CD14-positive monocyte (primary cell): Measurements from ENCODE around the gene SGMS1. TPM values are rescaled to one million over a fixed set of nuclear protein-coding genes. Genes with fewer than 3 reads are reported as not detected.

ENCODE experiments used
- DNase-seq, 3 donors: peaks; one replicate each; pipeline ENCODE4 v3.0.0-alpha.2; 2011 to 2022
- H2AFZ ChIP-seq: 2 replicates; pipeline ENCODE4 v1.6.0; 2012; ENCODE audit warnings: mild to moderate bottlenecking, low read depth, low read length, inconsistent platforms; ENCODE audit not compliant: insufficient read depth, poor library complexity, severe bottlenecking
- H3K27ac ChIP-seq, 2 donors: 1 replicate in 1 of 2; 2 replicates in 1 of 2; pipeline ENCODE4 v1.5.1; 2012 to 2013; ENCODE audit warnings: low read length in 2 of 2, control low read depth in 1 of 2, inconsistent platforms in 1 of 2, low read depth in 1 of 2, mild to moderate bottlenecking in 1 of 2
- H3K27me3 ChIP-seq, 2 donors: one replicate each; pipeline versions ENCODE4 v1.6.0 to v1.6.1; 2011 to 2013; ENCODE audit warnings: low read length in 2 of 2; ENCODE audit not compliant: control insufficient read depth in 2 of 2, insufficient read depth in 2 of 2
- H3K36me3 ChIP-seq, 2 donors: replicated peaks in 1 of 2; 1 replicate in 1 of 2; 2 replicates in 1 of 2; pipeline versions ENCODE4 v1.5.1 to v1.6.1; 2012 to 2013; ENCODE audit warnings: low read length in 2 of 2, control low read depth in 1 of 2, inconsistent platforms in 1 of 2, mild to moderate bottlenecking in 1 of 2; ENCODE audit not compliant: insufficient read depth in 2 of 2, control insufficient read depth in 1 of 2
- H3K4me1 ChIP-seq, 2 donors: 1 replicate in 1 of 2; 2 replicates in 1 of 2; pipeline versions ENCODE4 v1.5.1 to v1.6.1; 2012 to 2013; ENCODE audit warnings: low read length in 2 of 2, control low read depth in 1 of 2, inconsistent platforms in 1 of 2, mild to moderate bottlenecking in 1 of 2, moderate library complexity in 1 of 2; ENCODE audit not compliant: insufficient read depth in 2 of 2, control insufficient read depth in 1 of 2
- H3K4me2 ChIP-seq: replicated peaks from 2 replicates; pipeline ENCODE3; 2012; ENCODE audit warnings: low read length, moderate library complexity, mild to moderate bottlenecking; ENCODE audit not compliant: poor library complexity, severe bottlenecking; ENCODE audit errors: extremely low read depth
- H3K4me3 ChIP-seq, 3 experiments: fragments of 200-600 bp in 1 of 3; sonication (generic) in 1 of 3; replicated peaks in 1 of 3; 1 replicate in 2 of 3; 2 replicates in 1 of 3; pipeline ENCODE4 v1.5.1; 2011 to 2013; ENCODE audit warnings: low read length in 3 of 3, mild to moderate bottlenecking in 3 of 3, control low read depth in 2 of 3, low read depth in 2 of 3, inconsistent platforms in 1 of 3, moderate library complexity in 1 of 3
- H3K79me2 ChIP-seq: 2 replicates; pipeline ENCODE4 v1.6.0; 2012; ENCODE audit warnings: mild to moderate bottlenecking, control low read depth, inconsistent platforms, low read length, moderate library complexity; ENCODE audit not compliant: insufficient read depth
- H3K9ac ChIP-seq: 2 replicates; pipeline ENCODE4 v1.6.0; 2017; ENCODE audit warnings: low read length, mild to moderate bottlenecking; ENCODE audit not compliant: insufficient read depth, poor library complexity, severe bottlenecking
- H3K9me3 ChIP-seq, 2 donors: replicated peaks in 1 of 2; 1 replicate in 1 of 2; 2 replicates in 1 of 2; pipeline versions ENCODE4 v1.5.1 to v1.6.1; 2012 to 2013; ENCODE audit warnings: low read length in 2 of 2, control low read depth in 1 of 2; ENCODE audit not compliant: control insufficient read depth in 1 of 2, insufficient read depth in 1 of 2
- H4K20me1 ChIP-seq: 2 replicates; pipeline ENCODE4 v1.6.0; 2012; ENCODE audit warnings: mild to moderate bottlenecking, low read length, control low read depth, moderate library complexity; ENCODE audit not compliant: insufficient read depth
- H3K27ac Mint-ChIP-seq, 7 donors: one replicate each; pipeline ENCODE4 v1.8.0; 2020; ENCODE audit warnings: mild to moderate bottlenecking in 7 of 7, mixed read lengths in 7 of 7, moderate library complexity in 6 of 7, inconsistent platforms in 2 of 7
- H3K27me3 Mint-ChIP-seq, 3 donors: one replicate each; pipeline ENCODE4 v1.8.0; 2021 to 2022; ENCODE audit warnings: low read depth in 3 of 3, mild to moderate bottlenecking in 3 of 3, mixed read lengths in 3 of 3, moderate library complexity in 3 of 3, inconsistent platforms in 1 of 3
- H3K36me3 Mint-ChIP-seq, 2 donors: one replicate each; pipeline ENCODE4 v1.8.0; 2020; ENCODE audit warnings: mixed read lengths in 2 of 2, inconsistent platforms in 1 of 2, mild to moderate bottlenecking in 1 of 2
- H3K4me1 Mint-ChIP-seq: one replicate; pipeline ENCODE4 v1.8.0; 2020; ENCODE audit warnings: mild to moderate bottlenecking, mixed read lengths
- H3K4me3 Mint-ChIP-seq, 2 donors: one replicate each; pipeline ENCODE4 v1.8.0; 2020; ENCODE audit warnings: mild to moderate bottlenecking in 2 of 2, mixed read lengths in 2 of 2, moderate library complexity in 1 of 2
- H3K9me3 Mint-ChIP-seq, 7 donors: one replicate each; pipeline ENCODE4 v1.8.0; 2020 to 2022; ENCODE audit warnings: mixed read lengths in 7 of 7, mild to moderate bottlenecking in 6 of 7, moderate library complexity in 6 of 7, inconsistent platforms in 2 of 7
- WGBS: methylation state at CpG from one replicate; pipeline ENCODE4 v1.1.5; 2013; ENCODE audit warnings: missing lambda C conversion rate; ENCODE audit not compliant: insufficient coverage; 5-methylcytosine and 5-hydroxymethylcytosine counted together
- intact Hi-C, 2 donors: fragments of 100-400 bp; cut with micrococcal nuclease; formaldehyde crosslinking; loops; one replicate each; pipeline versions ENCODE4 v1.15.0 to v1.15.1; 2023
- polyA plus RNA-seq, 3 donors: library from polyadenylated mRNA; depleted of rRNA in 1 of 3; unstranded in 2 of 3; stranded (reverse) in 1 of 3; fragments of 300-500 nt in 2 of 3; fragments of >200 nt in 1 of 3; fragmentation: Illumina TruSeq in 2 of 3; gene quantifications; 1 replicate in 2 of 3; 2 replicates in 1 of 3; pipeline ENCODE4 v1.2.3, GENCODE V29; 2012 to 2021
- TF ChIP-seq, protein P1 (sequence below): fragments of 200-600 bp; IDR thresholded peaks from one replicate; pipeline ENCODE4 v1.8.0; 2022; ENCODE audit warnings: antibody characterized with exemption, mild to moderate bottlenecking

SGMS1 gene
- polyA plus RNA-seq, 3 donors, result 19.5 to 20.6 (median 20.4) TPM

DNA sequence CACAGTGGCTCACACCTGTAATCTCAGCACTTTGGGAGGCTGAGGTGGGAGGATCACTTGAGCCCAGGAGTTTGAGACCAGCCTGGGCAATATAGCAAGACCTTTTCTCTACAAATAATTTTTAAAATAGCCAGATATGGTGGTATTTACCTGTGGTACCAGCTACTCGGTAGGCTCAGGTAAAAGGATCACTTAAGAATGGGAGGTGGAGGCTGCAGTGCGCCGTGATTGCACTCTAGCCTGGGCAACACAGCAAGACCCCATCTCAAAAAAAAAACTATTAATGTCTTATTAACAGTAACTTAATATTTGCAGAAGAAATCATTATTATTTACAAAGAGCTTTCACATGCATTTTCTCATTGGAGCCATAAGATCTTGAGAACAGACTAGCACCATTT, 103.6 kb downstream of the SGMS1 start:
- Histone ChIP-seq H3K4me2 (no peak overlapping the region), H3K36me3 (peaks cover 0 to 6% of the 10 kb centered on the region in 2 donors), H2AFZ (no peak overlapping the region), H3K27me3 (no peaks in the 10 kb centered on the region), H3K4me1 (no peaks in the 10 kb centered on the region), H3K9ac (no peak overlapping the region), H3K79me2 (no peaks in the 10 kb centered on the region), H3K27ac (no peak overlapping the region), H4K20me1 (peaks cover 15% of the 10 kb centered on the region), H3K9me3 (no peaks in the 10 kb centered on the region), H3K4me3 (no peak overlapping the region)
- no peak overlapping the region for H3K27ac Mint-ChIP-seq
- H3K4me3 Mint-ChIP-seq, result no peak overlapping the region
- no peaks in the 10 kb centered on the region for H3K4me1 Mint-ChIP-seq
- no CpG with 5 or more reads among the region's 3 CpGs for WGBS
- H3K9me3 Mint-ChIP-seq, result no peaks in the 10 kb centered on the region
- intact Hi-C loops, result no loop called here
- TF ChIP-seq, protein P1, sequence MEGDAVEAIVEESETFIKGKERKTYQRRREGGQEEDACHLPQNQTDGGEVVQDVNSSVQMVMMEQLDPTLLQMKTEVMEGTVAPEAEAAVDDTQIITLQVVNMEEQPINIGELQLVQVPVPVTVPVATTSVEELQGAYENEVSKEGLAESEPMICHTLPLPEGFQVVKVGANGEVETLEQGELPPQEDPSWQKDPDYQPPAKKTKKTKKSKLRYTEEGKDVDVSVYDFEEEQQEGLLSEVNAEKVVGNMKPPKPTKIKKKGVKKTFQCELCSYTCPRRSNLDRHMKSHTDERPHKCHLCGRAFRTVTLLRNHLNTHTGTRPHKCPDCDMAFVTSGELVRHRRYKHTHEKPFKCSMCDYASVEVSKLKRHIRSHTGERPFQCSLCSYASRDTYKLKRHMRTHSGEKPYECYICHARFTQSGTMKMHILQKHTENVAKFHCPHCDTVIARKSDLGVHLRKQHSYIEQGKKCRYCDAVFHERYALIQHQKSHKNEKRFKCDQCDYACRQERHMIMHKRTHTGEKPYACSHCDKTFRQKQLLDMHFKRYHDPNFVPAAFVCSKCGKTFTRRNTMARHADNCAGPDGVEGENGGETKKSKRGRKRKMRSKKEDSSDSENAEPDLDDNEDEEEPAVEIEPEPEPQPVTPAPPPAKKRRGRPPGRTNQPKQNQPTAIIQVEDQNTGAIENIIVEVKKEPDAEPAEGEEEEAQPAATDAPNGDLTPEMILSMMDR, result no peak
- H3K27me3 Mint-ChIP-seq, result no peaks in the 10 kb centered on the region
- DNase-seq, result no peak
- peaks cover 19 to 22% of the 10 kb centered on the region in 2 donors for H3K36me3 Mint-ChIP-seq

DNA sequence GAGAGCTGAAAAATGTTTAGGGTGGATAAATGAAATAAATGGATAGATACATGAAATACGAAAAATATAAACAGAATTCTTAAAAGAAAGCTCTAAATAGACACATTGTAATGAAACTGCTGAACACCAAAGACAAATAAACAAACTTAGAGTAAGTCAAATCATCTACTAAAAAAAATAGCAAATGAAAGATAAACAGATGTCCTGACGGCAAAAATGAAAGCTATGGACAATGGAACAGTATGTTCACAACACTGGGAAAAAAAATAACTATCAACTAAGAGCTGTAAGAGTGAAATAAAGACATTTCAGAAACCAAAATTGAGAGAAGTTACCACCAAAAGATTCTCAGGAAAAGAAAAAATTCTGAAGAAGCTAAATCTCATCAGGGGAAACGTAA, 106.1 kb downstream of the SGMS1 start:
- no peak overlapping the region for H3K9ac ChIP-seq
- DNase-seq, result no peak
- H3K79me2 ChIP-seq, result no peaks in the 10 kb centered on the region
- peaks cover 0 to 6% of the 10 kb centered on the region in 2 donors for H3K36me3 ChIP-seq
- no peaks in the 10 kb centered on the region for H3K4me1 ChIP-seq
- no peaks in the 10 kb centered on the region for H3K27me3 ChIP-seq
- no peak overlapping the region for H3K4me3 ChIP-seq
- H3K27me3 Mint-ChIP-seq, result no peaks in the 10 kb centered on the region
- TF ChIP-seq, protein P1, result no peak
- no peak overlapping the region for H3K27ac Mint-ChIP-seq
- H3K4me3 Mint-ChIP-seq, result no peak overlapping the region
- no peaks in the 10 kb centered on the region for H3K9me3 Mint-ChIP-seq
- H2AFZ ChIP-seq, result no peak overlapping the region
- WGBS, result no CpG with 5 or more reads among the region's 3 CpGs
- no peak overlapping the region for H3K27ac ChIP-seq
- intact Hi-C loops, result no loop called here
- H3K4me2 ChIP-seq, result no peak overlapping the region
- H3K36me3 Mint-ChIP-seq, result peaks cover 19 to 22% of the 10 kb centered on the region in 2 donors
- peaks cover 3% of the 10 kb centered on the region for H3K4me1 Mint-ChIP-seq
- no peaks in the 10 kb centered on the region for H3K9me3 ChIP-seq
- H4K20me1 ChIP-seq, result peaks cover 15% of the 10 kb centered on the region
